Right atrium auricular region (tissue), 2 donors: ENCODE data around the gene B4GALT7. TPM values are rescaled to one million over a fixed set of nuclear protein-coding genes. Genes with fewer than 3 reads are reported as not detected.
"Not testable (repeated sequence)": the region's sequence is repeated elsewhere in the genome, so short reads cannot be mapped to it uniquely, and the experiment has no call there.

Experiments
- DNase-seq: peaks from one replicate; pipeline ENCODE4 v3.0.0-alpha.2; 2019; ENCODE audit warnings: low spot score
- H3K27ac ChIP-seq, 2 donors: fragments of 200-600 bp; sonication (generic); 1 replicate in 1 of 2; 2 replicates in 1 of 2; pipeline ENCODE4 v1.5.1; 2016 to 2019
- H3K27me3 ChIP-seq, 2 donors: fragments of 200-600 bp; sonication (generic); one replicate each; pipeline versions ENCODE4 v1.5.1 to v1.6.0; 2017 to 2019
- H3K36me3 ChIP-seq: fragments of 200-600 bp; sonication (generic); one replicate; pipeline ENCODE4 v1.5.1; 2016
- H3K4me1 ChIP-seq, 2 donors: fragments of 200-600 bp; sonication (generic); one replicate each; pipeline versions ENCODE4 v1.5.1 to v1.6.0; 2017 to 2019
- H3K4me3 ChIP-seq, 2 donors: fragments of 200-600 bp; sonication (generic); 1 replicate in 1 of 2; 2 replicates in 1 of 2; pipeline ENCODE4 v1.5.1; 2017 to 2019; ENCODE audit warnings: mild to moderate bottlenecking in 1 of 2, moderate library complexity in 1 of 2
- H3K9me3 ChIP-seq, 2 donors: fragments of 200-600 bp; sonication (generic); one replicate each; pipeline ENCODE4 v1.5.1; 2019
- total RNA-seq, 2 donors: library from RNA; depleted of rRNA; stranded (reverse); fragments of >200 nt; gene quantifications; one replicate each; pipeline ENCODE4 v1.1.0, GENCODE V29; 2016

The B4GALT7 gene
- total RNA-seq, 2 donors from 2014 or later, result 12.2 to 21.3 TPM

GRCh38 chr5:177658542-177658941, 58.6 kb downstream of the B4GALT7 start:
- H3K9me3 ChIP-seq, H3K36me3 ChIP-seq, DNase-seq, H3K4me3 ChIP-seq, H3K27ac ChIP-seq, H3K27me3 ChIP-seq, H3K4me1 ChIP-seq: not testable (repeated sequence)

Other genes with a start within 250 kb of the B4GALT7 start
- gene LMAN2, start 248.5 kb upstream of the B4GALT7 start, total RNA-seq, result 100 to 1,000 TPM; 128 to 134 TPM
- 1 to 10 TPM; 3.1 to 6.8 TPM for gene RGS14, start 242.2 kb upstream of the B4GALT7 start, total RNA-seq
- not detected for gene SLC34A1, start 215.7 kb upstream of the B4GALT7 start, total RNA-seq
- not detected for gene PFN3, start 199.5 kb upstream of the B4GALT7 start, total RNA-seq
- gene F12, start 190.6 kb upstream of the B4GALT7 start, total RNA-seq, result under 1 TPM in 1 of 2 donors, not detected in 1; 0.43 TPM
- gene GRK6, start 173.5 kb upstream of the B4GALT7 start, total RNA-seq, result 10 to 100 TPM in 1 of 2 donors, 1 to 10 TPM in 1; 9.9 to 14.1 TPM
- 1 to 10 TPM in 1 of 2 donors, under 1 TPM in 1; 0.90 to 1.1 TPM for gene PRR7, start 153.3 kb upstream of the B4GALT7 start, total RNA-seq
- 10 to 100 TPM; 25.0 to 47.2 TPM for gene DBN1, start 126.5 kb upstream of the B4GALT7 start, total RNA-seq
- 10 to 100 TPM; 45.8 to 56.0 TPM for gene PDLIM7, start 102.5 kb upstream of the B4GALT7 start, total RNA-seq
- gene DOK3, start 90.3 kb upstream of the B4GALT7 start, total RNA-seq, result 1 to 10 TPM; 1.6 to 2.6 TPM
- 10 to 100 TPM; 40.9 to 45.5 TPM for gene DDX41, start 83.2 kb upstream of the B4GALT7 start, total RNA-seq
- gene FAM193B, start 45.6 kb upstream of the B4GALT7 start, total RNA-seq, result 10 to 100 TPM in 1 of 2 donors, 1 to 10 TPM in 1; 9.8 to 20.7 TPM
- gene TMED9, start 7.9 kb upstream of the B4GALT7 start, total RNA-seq, result 10 to 100 TPM; 49.6 to 63.8 TPM
- gene FAM153A, start 182.8 kb downstream of the B4GALT7 start, total RNA-seq, result 1 to 10 TPM; 1.4 to 1.9 TPM